ENCODE data around the gene AFAP1L2. TPM values are rescaled to one million over a fixed set of nuclear protein-coding genes. Genes with fewer than 3 reads are reported as not detected.

The AFAP1L2 gene
- total and polyA plus RNA-seq, 9 of the 15 experiments (the other 6 are each of a cell fraction or from before 2014, with no cell fraction given): 0.07 TPM; not detected in 8

GRCh38 chr10:114310346-114310745 lies 94.0 kb downstream of the AFAP1L2 start:
- no TSS peak for BruUV-seq (replicated peaks)
- POLR2A ChIA-PET: interaction anchor here (1.0 kb wide), 1 partner anchor 13 kb away, joined by 3 read pairs; no protein-coding TSS in a partner anchor
- H3K4me2 ChIP-seq (ENCODE audit: insufficient read depth, low read length): no peak overlapping the region
- no peak overlapping the region for H3K27ac ChIP-seq (ENCODE audit: extremely low read depth, low read depth, low read length)
- 0% methylated on average over 7 of the region's 10 CpGs for WGBS (ENCODE audit: insufficient coverage, low coverage, missing lambda C conversion rate)
- no peaks in the 10 kb centered on the region for H3K9me3 ChIP-seq (replicated peaks; ENCODE audit: control insufficient read depth, insufficient read depth, low read depth, low read length)
- in situ Hi-C loops (cut with MboI) (no loop called here), intact Hi-C loops (cut with micrococcal nuclease) (no loop called here)
- TF ChIP-seq THAP12 (CRISPR knock-in tag; IDR thresholded peaks at IDR 0.05) (no peak), GABPB1 (CRISPR knock-in tag; IDR thresholded peaks at IDR 0.05) (no peak), HMGN3 (IDR thresholded peaks at IDR 0.05; ENCODE audit: borderline replicate concordance, extremely low read depth, insufficient read length, low read depth, low read length) (no peak), MLX (CRISPR knock-in tag; conservative IDR thresholded peaks at IDR 0.05) (no peak), ARID3B (CRISPR knock-in tag; IDR thresholded peaks at IDR 0.05; ENCODE audit: borderline replicate concordance) (no peak), HES1 (IDR thresholded peaks at IDR 0.05; ENCODE audit: low read depth) (no peak), CBX1 (IDR thresholded peaks at IDR 0.05; ENCODE audit: low read depth) (no peak), DIDO1 (tag; IDR thresholded peaks at IDR 0.05; ENCODE audit: low read depth) (no peak), ZC3H4 (CRISPR knock-in tag; IDR thresholded peaks at IDR 0.05; ENCODE audit: borderline replicate concordance) (no peak)
- ATAC-seq: no peak
- no peak for FAIRE-seq
- H2AFZ ChIP-seq (ENCODE audit: low read depth, low read length): no peak overlapping the region
- CTCF ChIA-PET (ENCODE audit: low intra/inter-chr PET ratio): no interaction called here
- no peaks in the 10 kb centered on the region for H3K36me3 ChIP-seq (ENCODE audit: control insufficient read depth, insufficient read depth, low read length)
- no peak for DNase-seq (ENCODE audit: extremely low read depth in 1 of 4, low spot score in 3 of 4)
- no peaks in the 10 kb centered on the region for H3K4me1 ChIP-seq (replicated peaks in 1 of 2; ENCODE audit: control insufficient read depth in 2 of 2, insufficient read depth in 2 of 2, low read length in 2 of 2)
- H3K4me3 ChIP-seq: no peak overlapping the region
- no peaks in the 10 kb centered on the region for H3K9me1 ChIP-seq (ENCODE audit: control insufficient read depth, insufficient read depth, low read length)
- no peak overlapping the region for H3K9ac ChIP-seq (ENCODE audit: insufficient read depth in 1 of 2, low read depth in 2 of 2, low read length in 2 of 2)
- no peaks in the 10 kb centered on the region for H3K79me2 ChIP-seq (ENCODE audit: control insufficient read depth, insufficient read depth, low read length)
- peaks cover 0 to 35% of the 10 kb centered on the region in 2 experiments; a peak in 3 of 5 replicates for H3K27me3 ChIP-seq (ENCODE audit: control insufficient read depth in 2 of 2, insufficient read depth in 2 of 2, low read length in 2 of 2)
- no peaks in the 10 kb centered on the region for H4K20me1 ChIP-seq (replicated peaks; ENCODE audit: control insufficient read depth, insufficient read depth, low read length)

Measured in K562 (cell line).